Type B pancreatic cell (in vitro differentiated cells): Measurements from ENCODE around the gene QPCT. TPM values are rescaled to one million over a fixed set of nuclear protein-coding genes. Genes with fewer than 3 reads are reported as not detected.

Experiments used
- DNase-seq: peaks from one replicate; pipeline ENCODE4 v3.0.0; 2021; ENCODE audit warnings: mixed read lengths; ENCODE audit not compliant: unreplicated experiment; ENCODE audit errors: extremely low spot score
- H3K27ac Mint-ChIP-seq: 2 replicates; pipeline ENCODE4 v1.8.0; 2021; ENCODE audit warnings: mild to moderate bottlenecking, mixed read lengths
- H3K27me3 Mint-ChIP-seq: 2 replicates; pipeline ENCODE4 v1.8.0; 2021; ENCODE audit warnings: mixed read lengths
- H3K36me3 Mint-ChIP-seq: 2 replicates; pipeline ENCODE4 v1.8.0; 2021; ENCODE audit warnings: mixed read lengths
- H3K4me1 Mint-ChIP-seq: one replicate; pipeline ENCODE4 v1.8.0; 2021; ENCODE audit warnings: mixed read lengths; ENCODE audit not compliant: unreplicated experiment
- H3K4me3 Mint-ChIP-seq: 2 replicates; pipeline ENCODE4 v1.8.0; 2021; ENCODE audit warnings: mild to moderate bottlenecking, mixed read lengths
- H3K9me3 Mint-ChIP-seq: 2 replicates; pipeline ENCODE4 v1.8.0; 2021; ENCODE audit warnings: mixed read lengths
- CTCF ChIP-seq: fragments of 200-600 bp; sonication (generic); conservative IDR thresholded peaks from 2 replicates; pipeline ENCODE4 v1.5.0; 2021; ENCODE audit warnings: antibody characterized with exemption, mild to moderate bottlenecking
- total RNA-seq: library from RNA; stranded (reverse); gene quantifications from 2 replicates; pipeline ENCODE4 v1.2.1, GENCODE V29; 2021; ENCODE audit warnings: low replicate concordance

QPCT gene
- total RNA-seq, 1 donor from 2014 or later, result 0.72 TPM

DNA sequence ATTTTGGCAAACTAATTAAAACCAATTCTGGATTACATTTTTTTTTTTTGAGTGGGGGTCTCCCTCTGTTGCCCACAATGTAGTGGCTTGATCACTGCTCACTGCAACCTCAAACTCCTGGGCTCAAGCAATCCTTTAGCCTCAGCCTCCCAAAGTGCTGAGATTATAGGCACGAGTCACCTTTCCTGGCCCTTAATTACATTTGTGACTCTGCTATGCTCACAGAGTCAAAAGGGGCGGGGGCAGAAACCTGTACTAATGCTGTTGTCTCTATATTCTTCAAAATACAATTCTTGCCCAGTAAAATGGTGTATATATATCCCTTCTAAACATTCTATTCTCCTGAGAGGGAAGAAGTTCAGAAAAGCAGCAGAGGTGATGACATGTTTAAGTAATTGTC, 43.0 kb upstream of the QPCT start:
- no peak overlapping the region for H3K4me3 Mint-ChIP-seq

DNA sequence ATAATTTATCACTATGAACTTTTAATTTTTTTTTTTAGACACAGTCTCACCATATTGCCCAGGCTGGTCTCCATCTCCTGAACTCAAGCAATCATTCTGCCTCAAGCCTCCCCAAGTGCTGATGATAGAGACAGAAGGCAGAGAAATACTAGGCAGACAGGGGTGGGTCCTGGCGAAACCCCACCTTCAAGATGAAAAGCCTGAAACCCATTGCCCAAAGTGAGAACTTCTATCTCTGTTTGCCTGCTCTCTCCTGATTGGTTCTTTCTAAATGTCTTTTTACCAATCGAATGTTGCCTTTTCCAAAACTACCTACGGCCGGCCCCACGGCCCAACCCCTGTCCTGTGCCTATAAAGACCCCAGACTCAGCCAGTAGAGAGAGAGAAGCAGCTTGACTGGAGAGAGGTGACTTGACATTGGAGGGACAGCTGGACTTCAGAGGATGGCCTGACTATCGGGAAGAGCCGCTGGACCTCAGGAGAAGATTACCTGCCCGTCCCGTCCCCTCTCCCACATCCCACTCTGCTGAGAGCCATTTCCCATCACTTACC, 41.7 kb upstream of the QPCT start:
- TF ChIP-seq CTCF, result no peak
- no peaks in the 10 kb centered on the region for H3K27me3 Mint-ChIP-seq
- H3K4me1 Mint-ChIP-seq, result peaks cover 24% of the 10 kb centered on the region
- H3K27ac Mint-ChIP-seq, result no peak overlapping the region
- H3K9me3 Mint-ChIP-seq, result no peaks in the 10 kb centered on the region
- peaks cover 14% of the 10 kb centered on the region for H3K36me3 Mint-ChIP-seq
- no peak for DNase-seq
- no peak overlapping the region for H3K4me3 Mint-ChIP-seq

More for the DNA sequence above, 43.0 kb upstream of the QPCT start:
- no peak overlapping the region for H3K27ac Mint-ChIP-seq
- H3K27me3 Mint-ChIP-seq, result no peaks in the 10 kb centered on the region
- TF ChIP-seq CTCF, result no peak
- no peak for DNase-seq
- H3K36me3 Mint-ChIP-seq, result peaks cover 14% of the 10 kb centered on the region
- H3K4me1 Mint-ChIP-seq, result peaks cover 15% of the 10 kb centered on the region
- no peaks in the 10 kb centered on the region for H3K9me3 Mint-ChIP-seq

DNA sequence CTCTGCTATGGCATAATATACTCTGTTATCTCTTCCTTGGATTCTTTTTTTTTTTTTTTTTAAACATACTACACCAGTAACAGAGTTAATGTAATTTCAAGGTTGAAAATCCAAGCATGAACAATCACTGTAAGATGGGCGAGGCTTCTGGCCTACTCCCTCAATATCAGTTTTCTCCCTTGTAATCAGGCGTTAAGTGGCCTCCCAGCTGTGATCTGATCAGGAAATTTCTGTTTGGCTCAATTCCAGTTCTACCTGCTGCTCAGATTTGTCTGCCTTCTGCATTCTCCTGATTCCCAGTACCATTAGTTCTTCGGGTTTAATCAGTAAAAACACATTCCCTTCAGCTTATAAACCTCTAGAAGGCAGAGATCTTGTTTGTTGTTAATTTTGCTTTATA, 38.4 kb upstream of the QPCT start:
- no peaks in the 10 kb centered on the region for H3K9me3 Mint-ChIP-seq
- no peak overlapping the region for H3K4me3 Mint-ChIP-seq
- H3K27ac Mint-ChIP-seq, result peak overlapping the region; percentile 21
- TF ChIP-seq CTCF, result no peak
- no peaks in the 10 kb centered on the region for H3K27me3 Mint-ChIP-seq
- peaks cover 15% of the 10 kb centered on the region for H3K36me3 Mint-ChIP-seq
- peaks cover 24% of the 10 kb centered on the region for H3K4me1 Mint-ChIP-seq
- no peak for DNase-seq

DNA sequence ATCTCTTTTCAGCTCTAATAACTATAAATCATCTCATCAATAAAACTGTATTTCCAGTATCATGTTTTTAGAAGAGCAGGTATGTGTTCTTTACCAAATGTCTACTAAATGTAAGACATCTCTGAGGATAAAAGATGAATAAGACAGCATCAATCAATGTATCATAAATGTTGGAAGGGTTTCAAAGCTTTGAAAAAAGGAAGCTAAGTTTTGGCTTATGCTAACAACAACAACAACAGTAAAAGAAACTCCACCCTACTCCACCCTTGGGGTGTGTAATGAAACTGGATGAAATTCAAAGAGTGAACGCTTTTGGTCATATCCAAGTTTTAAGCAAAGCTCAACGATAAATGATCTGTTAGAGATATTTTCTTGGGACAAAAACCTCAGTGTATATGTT, 36.9 kb upstream of the QPCT start:
- H3K4me3 Mint-ChIP-seq, result no peak overlapping the region
- H3K27me3 Mint-ChIP-seq, result no peaks in the 10 kb centered on the region
- no peak for DNase-seq
- H3K27ac Mint-ChIP-seq, result no peak overlapping the region
- no peak for TF ChIP-seq CTCF
- no peaks in the 10 kb centered on the region for H3K9me3 Mint-ChIP-seq
- peaks cover 17% of the 10 kb centered on the region for H3K4me1 Mint-ChIP-seq
- H3K36me3 Mint-ChIP-seq, result peaks cover 14% of the 10 kb centered on the region

DNA sequence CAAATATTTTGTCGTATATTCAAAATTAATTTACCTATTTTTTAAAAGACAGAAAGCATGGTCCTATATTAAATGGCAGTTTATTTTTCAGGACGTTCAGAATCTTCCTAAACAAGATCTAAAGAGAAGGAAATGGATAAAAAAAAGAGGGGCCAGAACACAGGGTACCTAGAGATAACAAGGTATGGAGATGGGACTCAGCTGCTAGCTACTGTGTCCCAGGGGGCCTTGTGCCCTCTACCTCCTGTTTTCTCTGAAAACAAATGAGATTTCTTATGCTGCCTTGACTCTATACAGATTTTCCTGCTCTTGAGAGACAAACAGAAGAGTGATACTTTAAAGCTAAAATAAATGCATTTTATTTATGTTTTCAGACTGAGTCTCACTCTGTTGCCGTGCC, 29.1 kb upstream of the QPCT start:
- Mint-ChIP-seq H3K9me3 (no peaks in the 10 kb centered on the region), H3K36me3 (peaks cover 22% of the 10 kb centered on the region), H3K27ac (no peak overlapping the region), H3K27me3 (no peaks in the 10 kb centered on the region), H3K4me1 (peaks cover 31% of the 10 kb centered on the region), H3K4me3 (no peak overlapping the region)
- DNase-seq, result no peak
- TF ChIP-seq CTCF, result no peak

GRCh38 chr2:37316181-37316580, 28.2 kb upstream of the QPCT start:
- Mint-ChIP-seq H3K36me3 (peaks cover 14% of the 10 kb centered on the region), H3K4me3 (no peak overlapping the region), H3K9me3 (no peaks in the 10 kb centered on the region), H3K4me1 (peaks cover 28% of the 10 kb centered on the region), H3K27ac (no peak overlapping the region), H3K27me3 (no peaks in the 10 kb centered on the region)
- no peak for TF ChIP-seq CTCF
- no peak for DNase-seq
